DOHH2 (cell line): ENCODE measurements around the gene KCNJ6.

ENCODE experiments used
- H3F3A ChIP-seq: fragments of 200-600 bp; sonication (generic), shearing (Covaris generic); 2 replicates; pipeline ENCODE4 v1.6.0; 2016; ENCODE audit warnings: antibody characterized with exemption, mild to moderate bottlenecking; ENCODE audit not compliant: control insufficient read depth, insufficient read depth
- H3K27ac ChIP-seq: fragments of 200-600 bp; sonication (generic); 2 replicates; pipeline ENCODE4 v1.5.1; 2014; ENCODE audit warnings: low read depth, mild to moderate bottlenecking, low read length, moderate library complexity
- H3K27me3 ChIP-seq: fragments of 200-600 bp; sonication (generic); 2 replicates; pipeline ENCODE4 v1.6.1; 2014; ENCODE audit warnings: mild to moderate bottlenecking, low read length, mixed read lengths; ENCODE audit not compliant: control insufficient read depth
- H3K36me3 ChIP-seq: fragments of 200-600 bp; sonication (generic); 2 replicates; pipeline ENCODE4 v1.6.1; 2014; ENCODE audit warnings: mild to moderate bottlenecking, low read length, moderate library complexity, mixed read lengths; ENCODE audit not compliant: control insufficient read depth
- H3K4me1 ChIP-seq: fragments of 200-600 bp; sonication (generic); 2 replicates; pipeline ENCODE4 v1.6.1; 2014; ENCODE audit warnings: mild to moderate bottlenecking, low read length, mixed read lengths; ENCODE audit not compliant: control insufficient read depth
- H3K4me2 ChIP-seq: fragments of 200-600 bp; sonication (generic); 2 replicates; pipeline ENCODE4 v1.6.0; 2014; ENCODE audit warnings: mild to moderate bottlenecking, low read length, moderate library complexity
- H3K4me3 ChIP-seq: fragments of 200-600 bp; sonication (generic); 2 replicates; pipeline ENCODE4 v1.5.1; 2014; ENCODE audit warnings: mild to moderate bottlenecking, low read length, mixed read lengths
- H3K79me2 ChIP-seq: fragments of 200-600 bp; sonication (generic); 2 replicates; pipeline ENCODE4 v1.6.1; 2014; ENCODE audit warnings: mild to moderate bottlenecking, low read length, mixed read lengths; ENCODE audit not compliant: control insufficient read depth
- H3K9me2 ChIP-seq: fragments of 200-600 bp; sonication (generic); replicated peaks from 2 replicates; pipeline ENCODE4 v1.6.1; 2014; ENCODE audit warnings: mild to moderate bottlenecking, low read length, mixed read lengths; ENCODE audit not compliant: control insufficient read depth
- H3K9me3 ChIP-seq: fragments of 200-600 bp; sonication (generic); 2 replicates; pipeline ENCODE4 v1.6.1; 2014; ENCODE audit warnings: antibody characterized with exemption, low read length, mixed read lengths; ENCODE audit not compliant: control insufficient read depth, insufficient read depth
- H4K20me1 ChIP-seq: fragments of 200-600 bp; sonication (generic); 2 replicates; pipeline ENCODE4 v1.6.0; 2014; ENCODE audit warnings: low read depth, mild to moderate bottlenecking, antibody characterized with exemption, low read length, moderate library complexity; ENCODE audit not compliant: control insufficient read depth, insufficient read depth
- EZH2phosphoT487 ChIP-seq: fragments of 200-600 bp; sonication (generic); IDR thresholded peaks from 2 replicates; pipeline ENCODE4 v1.6.1; 2017; ENCODE audit warnings: borderline replicate concordance, mild to moderate bottlenecking, antibody characterized with exemption, low read length, moderate library complexity, mixed read lengths
- TF ChIP-seq, protein P1 (sequence below): fragments of 200-600 bp; sonication (generic); IDR thresholded peaks from one replicate; pipeline ENCODE4 v1.5.1; 2014; ENCODE audit warnings: antibody characterized with exemption, mild to moderate bottlenecking, low read depth, low read length; ENCODE audit not compliant: poor library complexity, severe bottlenecking

KCNJ6 gene

DNA sequence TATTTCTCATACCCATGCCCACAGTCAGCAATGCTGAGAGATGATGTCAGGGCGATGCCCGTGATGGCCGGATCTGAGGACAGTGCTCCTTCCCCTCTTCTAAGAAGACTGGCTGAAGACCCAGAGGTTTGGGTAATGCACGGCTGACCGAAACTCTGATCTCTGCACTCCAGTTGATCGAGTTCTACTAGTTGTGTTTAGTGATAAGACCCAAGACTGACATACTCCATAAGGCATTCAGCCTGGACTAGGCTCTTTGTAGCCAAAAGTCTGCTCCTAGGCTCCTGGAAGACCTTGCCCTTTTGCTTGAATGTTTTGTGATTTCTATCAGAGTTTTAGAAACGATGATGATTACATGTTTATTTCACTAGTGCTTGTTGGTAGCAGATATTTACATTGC, 298.2 kb downstream of the KCNJ6 start:
- H3K4me1 ChIP-seq: no peaks in the 10 kb centered on the region
- H3K9me3 ChIP-seq: no peaks in the 10 kb centered on the region
- H3K4me3 ChIP-seq: no peak overlapping the region
- H3K4me2 ChIP-seq: no peak overlapping the region
- H4K20me1 ChIP-seq: no peaks in the 10 kb centered on the region
- H3K9me2 ChIP-seq: no peaks in the 10 kb centered on the region
- no peaks in the 10 kb centered on the region for H3F3A ChIP-seq
- 0 out of 2 replicates have a peak, but pooled peaks cover 2% of the 10 kb centered on the region for H3K27me3 ChIP-seq
- TF ChIP-seq, protein P1, sequence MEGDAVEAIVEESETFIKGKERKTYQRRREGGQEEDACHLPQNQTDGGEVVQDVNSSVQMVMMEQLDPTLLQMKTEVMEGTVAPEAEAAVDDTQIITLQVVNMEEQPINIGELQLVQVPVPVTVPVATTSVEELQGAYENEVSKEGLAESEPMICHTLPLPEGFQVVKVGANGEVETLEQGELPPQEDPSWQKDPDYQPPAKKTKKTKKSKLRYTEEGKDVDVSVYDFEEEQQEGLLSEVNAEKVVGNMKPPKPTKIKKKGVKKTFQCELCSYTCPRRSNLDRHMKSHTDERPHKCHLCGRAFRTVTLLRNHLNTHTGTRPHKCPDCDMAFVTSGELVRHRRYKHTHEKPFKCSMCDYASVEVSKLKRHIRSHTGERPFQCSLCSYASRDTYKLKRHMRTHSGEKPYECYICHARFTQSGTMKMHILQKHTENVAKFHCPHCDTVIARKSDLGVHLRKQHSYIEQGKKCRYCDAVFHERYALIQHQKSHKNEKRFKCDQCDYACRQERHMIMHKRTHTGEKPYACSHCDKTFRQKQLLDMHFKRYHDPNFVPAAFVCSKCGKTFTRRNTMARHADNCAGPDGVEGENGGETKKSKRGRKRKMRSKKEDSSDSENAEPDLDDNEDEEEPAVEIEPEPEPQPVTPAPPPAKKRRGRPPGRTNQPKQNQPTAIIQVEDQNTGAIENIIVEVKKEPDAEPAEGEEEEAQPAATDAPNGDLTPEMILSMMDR: no peak
- TF ChIP-seq EZH2phosphoT487: no peak
- H3K36me3 ChIP-seq: no peaks in the 10 kb centered on the region
- H3K27ac ChIP-seq: no peak overlapping the region
- H3K79me2 ChIP-seq: no peaks in the 10 kb centered on the region

DNA sequence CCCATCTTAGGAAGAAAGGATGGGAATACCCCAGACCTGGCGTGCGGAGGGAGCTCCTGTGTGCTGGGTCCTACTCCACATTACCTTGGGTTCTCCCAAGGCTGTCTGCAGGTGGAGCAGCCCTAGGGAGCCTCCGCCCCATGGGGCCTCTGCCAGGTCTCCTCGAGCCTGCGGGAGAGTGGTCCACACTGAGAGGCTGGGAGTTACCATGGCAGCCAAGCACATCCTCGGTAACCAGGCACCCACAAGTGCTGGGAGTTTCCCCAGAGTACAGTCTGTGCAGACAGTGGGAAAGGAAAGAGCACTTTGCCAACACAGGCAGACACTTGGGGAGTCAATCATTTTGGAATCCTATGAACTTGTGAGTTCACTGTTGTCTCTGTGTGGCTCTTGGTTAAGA, 300.3 kb downstream of the KCNJ6 start:
- Histone ChIP-seq H3K79me2 (no peaks in the 10 kb centered on the region), H3K4me3 (no peak overlapping the region), H3K9me3 (no peaks in the 10 kb centered on the region), H3F3A (no peaks in the 10 kb centered on the region), H4K20me1 (no peaks in the 10 kb centered on the region), H3K4me2 (no peak overlapping the region), H3K36me3 (no peaks in the 10 kb centered on the region), H3K9me2 (no peaks in the 10 kb centered on the region), H3K27ac (no peak overlapping the region), H3K27me3 (0 out of 2 replicates have a peak, but pooled peaks cover 2% of the 10 kb centered on the region), H3K4me1 (no peaks in the 10 kb centered on the region)
- TF ChIP-seq EZH2phosphoT487: no peak
- TF ChIP-seq, protein P1: no peak

DNA sequence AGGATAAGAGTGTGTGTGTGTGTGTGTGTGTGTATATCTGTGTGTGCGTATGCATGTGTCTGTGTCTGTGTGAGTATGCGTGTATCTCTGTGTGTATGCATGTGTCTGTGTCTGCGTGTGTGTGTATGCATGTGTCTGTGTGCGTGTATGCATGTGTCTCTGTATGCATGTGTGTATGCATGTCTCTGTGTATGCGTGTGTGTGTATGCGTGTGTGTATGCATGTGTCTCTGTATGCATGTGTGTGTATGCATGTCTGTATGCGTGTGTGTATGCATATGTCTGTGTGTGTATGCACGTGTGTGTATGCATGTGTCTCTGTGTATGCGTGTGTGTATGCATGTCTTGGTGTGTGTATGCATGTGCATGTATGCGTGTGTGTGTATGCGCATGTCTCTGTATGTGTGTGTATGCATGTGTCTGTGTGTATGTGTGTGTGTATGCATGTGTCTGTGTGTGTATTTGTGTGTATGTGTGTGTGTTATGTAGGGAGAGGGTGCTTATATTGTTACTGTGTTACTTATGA, 301.8 kb downstream of the KCNJ6 start:
- Histone ChIP-seq H3K79me2 (no peaks in the 10 kb centered on the region), H3K27me3 (0 out of 2 replicates have a peak, but pooled peaks cover 2% of the 10 kb centered on the region), H3K27ac (no peak overlapping the region), H3K36me3 (no peaks in the 10 kb centered on the region), H3K9me3 (no peaks in the 10 kb centered on the region), H3F3A (no peaks in the 10 kb centered on the region), H4K20me1 (no peaks in the 10 kb centered on the region), H3K4me2 (no peak overlapping the region), H3K4me1 (no peaks in the 10 kb centered on the region), H3K4me3 (no peak overlapping the region), H3K9me2 (no peaks in the 10 kb centered on the region)
- no peak for TF ChIP-seq EZH2phosphoT487
- TF ChIP-seq, protein P1: no peak
